OCI-LY7 (cell line): Measurements from ENCODE around the gene PITPNC1.

Experiments
- CTCF ChIP-seq: fragments of 200-600 bp; sonication (generic); conservative IDR thresholded peaks from 2 replicates; pipeline ENCODE4 v1.5.1; 2014; ENCODE audit warnings: mild to moderate bottlenecking, antibody characterized with exemption, low read length, moderate library complexity, mixed read lengths
- EZH2phosphoT487 ChIP-seq: fragments of 200-600 bp; sonication (generic); IDR thresholded peaks from 2 replicates; pipeline ENCODE4 v1.6.1; 2018; ENCODE audit warnings: low read depth, borderline replicate concordance, mild to moderate bottlenecking, mixed run types, antibody characterized with exemption, low read length, moderate library complexity, mixed read lengths

GRCh38 chr17:67523101-67523500 lies 146.0 kb downstream of the PITPNC1 start:
- TF ChIP-seq CTCF, result no peak
- TF ChIP-seq EZH2phosphoT487, result no peak
